SK-N-MC (cell line): ENCODE measurements around the gene INCENP.

ENCODE experiments used
- EZH2 ChIP-seq: fragments of 200-600 bp; sonication (generic); IDR thresholded peaks from one replicate; pipeline ENCODE4 v1.6.1; 2017; ENCODE audit warnings: antibody characterized with exemption
- POLR2AphosphoS5 ChIP-seq: IDR thresholded peaks from 2 replicates; pipeline ENCODE4 v1.6.1; 2012; ENCODE audit warnings: mild to moderate bottlenecking, low read depth, low read length, borderline replicate concordance

GRCh38 chr11:62137276-62137861, 13.6 kb downstream of the INCENP start:
- TF ChIP-seq EZH2 (no peak), POLR2AphosphoS5 (no peak)
